DMS 273 (cell line): Measurements from ENCODE around the gene BCAR3.

Experiments used
- DNase-seq: peaks from one replicate; lab custom pipeline; 2025; ENCODE audit not compliant: unreplicated experiment; lab: John Stamatoyannopoulos, UW

BCAR3 gene

DNA sequence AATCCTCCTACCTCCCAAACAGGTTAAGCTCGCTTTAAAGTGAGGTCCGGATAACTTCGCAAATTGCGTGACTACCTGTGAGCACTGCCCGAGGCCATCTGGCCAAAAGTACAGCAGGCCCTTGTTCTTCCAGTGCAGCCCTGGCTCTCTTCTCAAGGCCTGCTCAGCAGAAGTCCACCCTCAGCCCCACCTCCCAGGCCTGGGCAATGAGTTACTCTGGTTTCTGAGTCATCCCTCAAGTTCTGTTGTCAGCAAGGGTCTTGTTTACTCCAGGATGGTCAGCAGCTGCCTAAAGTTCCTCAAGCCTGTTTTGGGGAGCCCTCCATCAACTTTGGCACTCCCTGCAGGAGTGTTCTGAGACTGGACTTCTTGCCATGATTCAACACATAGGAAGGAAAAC lies 101.7 kb downstream of the BCAR3 start:
- no peak for DNase-seq

- DNase-seq: no peak
Observed at GRCh38 chr1:93578911-93579825, 102.5 kb downstream of the BCAR3 start.

GRCh38 chr1:93578433-93578830 lies 103.2 kb downstream of the BCAR3 start:
- DNase-seq: no peak

GRCh38 chr1:93577536-93578432 lies 103.9 kb downstream of the BCAR3 start:
- DNase-seq: no peak

DNA sequence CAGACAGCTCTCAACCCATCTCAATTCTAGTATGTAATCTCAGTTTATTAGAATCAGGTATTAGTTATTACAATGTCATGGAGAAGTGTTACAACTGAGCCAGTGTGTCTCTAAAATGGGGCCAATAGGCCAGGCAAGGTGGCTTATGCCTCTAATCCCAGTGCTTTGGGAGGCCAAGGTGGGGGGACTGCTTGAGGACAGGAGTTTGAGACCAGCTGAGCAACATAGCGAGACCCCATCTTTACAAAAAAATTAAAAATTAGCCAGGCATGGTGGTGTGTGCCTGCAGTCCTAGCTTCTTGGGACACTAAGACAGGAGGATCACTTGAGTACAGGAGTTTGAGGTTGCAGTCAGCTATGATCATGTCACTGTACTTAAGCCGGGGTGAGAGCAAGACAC lies 104.9 kb downstream of the BCAR3 start:
- DNase-seq: no peak

DNA sequence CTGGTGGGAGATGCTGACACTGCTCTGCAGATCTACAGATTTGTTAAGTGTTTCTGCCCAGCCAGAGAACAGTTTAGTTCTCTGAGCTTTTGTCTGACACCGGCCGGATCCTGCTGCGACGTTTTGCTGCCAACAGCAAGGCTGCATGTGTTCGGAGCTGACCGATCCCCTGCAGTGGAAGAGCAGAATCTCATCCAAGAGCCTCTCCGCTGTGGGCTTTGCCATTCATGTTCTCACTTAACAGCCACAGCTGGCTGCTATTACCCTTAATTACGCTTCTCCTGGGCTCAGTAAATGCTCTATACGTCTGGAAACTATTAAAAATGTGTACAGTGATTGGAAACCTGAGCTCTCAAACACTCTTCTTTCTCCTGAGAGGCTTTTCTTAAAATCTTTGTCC lies 105.3 kb downstream of the BCAR3 start:
- DNase-seq: peak; percentile 89

GRCh38 chr1:93575621-93576284 lies 105.9 kb downstream of the BCAR3 start:
- DNase-seq: peak; percentile 56

DNA sequence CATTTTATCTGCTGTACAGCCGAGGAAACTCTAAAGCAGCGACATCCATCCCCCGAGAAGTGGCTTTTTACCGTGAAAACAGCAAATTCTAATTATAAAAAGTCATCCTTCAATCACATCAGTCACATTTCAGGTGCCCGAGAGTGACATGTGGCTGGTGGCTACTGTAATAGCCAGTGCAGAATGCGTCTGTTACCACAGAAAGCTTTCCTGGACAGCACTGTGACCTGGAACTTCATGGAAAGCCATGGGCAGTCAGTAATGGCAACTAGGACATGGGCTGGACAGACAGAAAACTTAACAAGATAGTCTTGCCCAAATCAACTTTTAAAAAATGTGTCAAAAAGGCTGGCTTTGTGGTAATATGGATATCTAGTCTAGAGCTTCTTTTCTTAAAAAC lies 106.6 kb downstream of the BCAR3 start:
- DNase-seq: no peak

DNA sequence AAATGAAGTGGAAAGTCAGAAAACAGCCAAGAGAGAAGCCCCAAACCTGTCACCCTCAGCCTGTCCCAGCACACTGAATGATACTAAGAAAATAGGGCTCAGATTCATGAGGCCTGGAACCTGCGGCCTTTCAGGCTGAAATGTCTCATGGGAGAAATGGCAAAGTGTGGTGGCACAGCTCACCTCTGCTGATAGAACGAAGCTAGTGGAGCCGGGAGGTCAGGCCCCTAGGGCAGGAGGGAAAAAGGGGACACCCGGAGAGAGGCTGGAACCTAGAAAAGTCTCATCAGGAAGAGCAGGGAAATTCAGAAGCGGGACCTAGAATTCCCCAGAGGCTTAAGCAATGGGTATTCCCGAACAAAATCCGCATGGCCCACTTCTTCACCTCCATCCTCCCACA lies 107.1 kb downstream of the BCAR3 start:
- DNase-seq: no peak

- DNase-seq: no peak
Observed at GRCh38 chr1:93573940-93574469, 107.6 kb downstream of the BCAR3 start.

DNA sequence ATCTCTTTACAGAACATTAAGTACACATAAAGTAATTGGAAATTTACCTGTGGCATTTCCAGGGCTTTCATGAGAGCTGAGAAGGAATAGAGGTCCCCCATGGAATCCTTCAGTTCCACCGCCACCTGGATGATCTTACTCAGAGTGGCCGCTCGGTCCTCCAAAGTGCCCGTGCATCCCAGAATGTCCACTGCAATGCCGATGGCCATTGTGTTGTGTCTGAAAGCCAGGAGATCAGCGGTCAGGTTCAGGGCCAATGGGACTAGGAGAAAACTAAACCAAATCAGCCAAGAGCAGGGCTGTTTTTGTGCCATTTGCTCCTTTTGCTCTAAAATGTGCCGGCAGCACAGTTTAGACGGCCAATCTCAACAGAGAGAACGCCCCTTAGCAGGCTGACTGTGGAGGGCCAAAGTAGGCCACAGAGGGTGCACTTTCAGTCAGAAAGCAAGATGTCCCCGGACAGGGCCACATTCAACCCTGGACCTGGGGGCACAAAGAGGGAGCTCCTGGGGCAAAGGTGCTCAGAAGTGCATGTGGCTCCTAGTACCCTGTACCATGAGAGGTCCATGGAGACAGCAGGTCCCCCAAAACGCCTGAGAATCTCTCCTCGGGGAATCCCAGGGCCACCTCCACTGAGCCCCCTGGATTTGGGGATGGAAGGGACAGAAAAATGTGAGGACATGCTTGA lies 109.9 kb downstream of the BCAR3 start:
- no peak for DNase-seq

GRCh38 chr1:93569489-93569888 lies 112.1 kb downstream of the BCAR3 start:
- DNase-seq: no peak

DNA sequence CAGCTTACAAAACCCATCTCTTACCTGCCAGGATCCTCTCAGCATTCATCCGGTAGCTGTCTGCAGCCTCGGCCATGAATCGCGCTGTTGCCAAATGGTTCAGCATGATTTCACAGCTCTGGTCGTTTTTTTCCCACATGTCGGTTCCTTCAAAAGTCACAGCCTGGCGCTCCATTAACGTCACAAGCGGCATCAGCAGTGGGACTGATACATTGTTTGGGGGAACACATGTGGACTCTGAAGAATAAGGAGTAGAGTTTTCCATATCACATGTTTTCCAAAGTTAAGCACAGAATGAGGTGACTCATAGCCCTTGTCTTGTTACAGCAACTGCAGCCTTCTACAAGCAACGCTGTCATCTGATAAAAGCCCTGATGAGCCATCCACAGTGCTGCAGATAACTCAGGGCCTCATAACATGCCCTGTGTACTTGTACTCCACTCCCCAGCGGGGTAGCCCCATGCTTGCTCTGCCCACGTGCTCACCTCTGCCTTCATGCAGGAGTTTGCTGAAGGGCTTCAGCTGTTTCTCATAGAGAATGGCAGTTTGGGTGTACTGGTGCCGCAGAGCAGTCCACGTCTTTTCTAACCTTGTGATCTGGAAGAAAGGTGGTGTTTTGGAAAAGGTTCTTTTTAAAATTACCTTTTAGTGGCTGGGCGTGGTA lies 114.2 kb downstream of the BCAR3 start:
- DNase-seq: no peak

DNA sequence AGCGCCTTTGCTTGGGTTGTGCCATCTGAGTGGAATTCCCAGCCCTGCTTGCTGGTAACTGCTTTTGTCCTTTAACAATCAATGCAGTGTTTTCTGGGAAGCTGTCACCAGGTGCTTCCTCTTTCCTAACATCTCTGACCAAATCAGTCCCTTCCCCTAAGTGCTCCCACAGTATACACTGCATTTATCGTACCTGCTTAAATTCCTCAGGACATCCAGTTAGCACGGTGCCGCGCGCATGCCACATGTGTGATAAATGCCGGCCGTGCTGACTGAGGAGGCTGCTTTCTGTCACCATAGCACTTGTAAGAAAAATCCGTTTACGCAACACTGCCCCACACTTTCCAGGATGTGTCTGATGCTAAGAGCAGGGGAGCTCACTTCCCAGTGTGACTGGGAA lies 115.4 kb downstream of the BCAR3 start:
- no peak for DNase-seq

DNA sequence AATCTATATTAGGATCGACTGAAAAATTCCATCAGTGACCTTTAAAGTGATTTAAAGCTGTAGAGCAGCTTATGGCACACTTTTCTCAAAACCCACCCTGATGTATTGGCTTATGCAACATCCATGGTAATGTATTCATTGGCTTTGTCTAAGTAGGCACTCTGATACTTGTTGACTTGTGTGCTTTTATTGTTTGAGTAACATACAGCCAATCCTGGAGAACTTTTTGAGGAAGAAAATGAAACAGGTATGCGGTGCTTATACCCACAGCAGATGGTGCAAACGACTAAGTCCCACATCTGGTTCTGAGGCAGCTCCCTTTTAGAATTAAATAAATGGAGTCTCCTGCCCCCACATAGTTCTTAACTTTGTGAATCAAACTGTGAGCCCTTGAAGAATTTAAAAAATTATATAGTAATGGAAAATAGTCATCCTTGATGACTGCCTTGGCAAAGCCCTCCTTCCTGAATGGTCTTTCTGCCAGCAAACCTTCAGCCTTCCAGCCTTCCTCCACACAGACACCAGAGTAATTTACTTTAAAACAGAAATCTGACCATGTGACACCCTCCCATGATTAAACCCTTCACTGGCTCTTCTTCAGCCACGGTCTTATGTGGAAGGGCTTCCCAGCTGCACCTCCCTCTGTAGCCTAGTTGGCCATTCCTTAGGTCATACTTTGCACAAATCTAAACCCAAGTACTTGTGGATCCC lies 116.0 kb downstream of the BCAR3 start:
- DNase-seq: no peak

DNA sequence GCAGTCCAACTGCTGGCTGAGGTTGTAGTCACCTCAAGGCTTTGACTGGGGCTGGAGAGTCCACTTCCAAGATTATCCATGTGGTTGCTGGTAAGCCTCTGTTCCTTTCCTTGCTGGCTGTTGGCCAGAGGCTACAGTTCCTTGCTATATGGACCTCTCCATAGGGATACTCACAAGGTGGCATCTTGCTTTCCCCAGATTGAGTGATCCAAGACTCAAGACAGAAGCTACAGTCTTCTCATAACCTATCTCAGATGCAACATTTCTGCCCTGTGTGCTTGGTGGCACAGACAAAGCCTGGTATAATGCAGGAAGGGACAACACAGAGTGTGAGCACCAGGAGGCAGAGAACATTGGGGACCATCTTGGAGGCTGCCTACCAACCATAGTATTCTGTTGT lies 121.9 kb downstream of the BCAR3 start:
- no peak for DNase-seq

GRCh38 chr1:93559045-93559444 lies 122.6 kb downstream of the BCAR3 start:
- no peak for DNase-seq

DNA sequence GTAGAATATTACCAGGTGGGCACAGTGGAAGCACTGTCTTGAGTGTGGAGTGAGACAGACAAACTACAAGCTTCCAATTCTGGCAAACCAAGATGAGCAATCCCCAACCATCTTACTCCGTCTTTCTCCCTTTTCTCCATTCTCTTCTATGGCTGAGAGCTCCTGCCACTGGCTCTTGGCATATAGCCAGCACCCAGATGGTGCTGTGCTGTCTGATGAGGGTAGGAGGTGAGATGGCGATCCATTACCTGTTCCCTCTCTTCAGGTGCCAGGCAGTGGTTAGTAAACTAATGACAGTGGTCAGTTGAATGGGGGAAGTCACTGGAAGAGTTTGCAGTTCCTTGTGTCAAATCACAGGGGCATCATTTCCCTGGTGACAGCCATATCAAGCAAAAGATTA lies 125.3 kb downstream of the BCAR3 start:
- DNase-seq: peak; percentile 77
